ENCODE results near the gene SLC51A.

SLC51A gene

DNA sequence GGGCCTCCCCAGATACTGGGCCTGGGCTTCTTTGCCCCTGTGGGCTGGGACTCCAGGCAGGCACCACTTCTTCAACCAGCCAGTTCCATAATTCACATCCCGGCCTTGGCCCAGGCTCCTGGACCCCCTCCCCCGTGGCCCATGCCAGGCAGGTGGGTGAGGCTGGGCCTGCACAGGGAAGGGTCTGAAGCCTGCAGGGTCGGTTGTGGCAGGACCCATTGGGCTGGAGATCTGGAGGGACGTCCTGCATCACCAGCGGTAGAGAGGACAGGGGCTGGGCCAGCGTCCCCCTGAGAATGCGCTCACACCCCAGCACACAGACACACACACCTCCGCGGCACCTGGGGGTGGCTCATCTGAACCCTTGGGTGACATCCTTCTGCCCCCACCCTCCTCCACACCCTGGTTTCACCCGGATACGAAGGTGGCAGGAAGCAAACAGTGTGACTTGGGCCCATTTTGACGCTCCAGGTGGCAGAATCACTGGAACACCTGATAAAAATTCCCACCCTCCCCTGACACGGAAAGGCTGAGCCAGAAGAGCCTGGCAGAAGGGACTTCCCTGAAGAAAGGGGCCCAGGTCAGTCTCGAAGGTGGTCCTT is 20.6 kb upstream of the SLC51A start:
- TF ChIP-seq SPI1 (IDR thresholded peaks at IDR 0.05; ENCODE audit: borderline replicate concordance, low read depth) = no peak
- TF ChIP-seq, protein P1, sequence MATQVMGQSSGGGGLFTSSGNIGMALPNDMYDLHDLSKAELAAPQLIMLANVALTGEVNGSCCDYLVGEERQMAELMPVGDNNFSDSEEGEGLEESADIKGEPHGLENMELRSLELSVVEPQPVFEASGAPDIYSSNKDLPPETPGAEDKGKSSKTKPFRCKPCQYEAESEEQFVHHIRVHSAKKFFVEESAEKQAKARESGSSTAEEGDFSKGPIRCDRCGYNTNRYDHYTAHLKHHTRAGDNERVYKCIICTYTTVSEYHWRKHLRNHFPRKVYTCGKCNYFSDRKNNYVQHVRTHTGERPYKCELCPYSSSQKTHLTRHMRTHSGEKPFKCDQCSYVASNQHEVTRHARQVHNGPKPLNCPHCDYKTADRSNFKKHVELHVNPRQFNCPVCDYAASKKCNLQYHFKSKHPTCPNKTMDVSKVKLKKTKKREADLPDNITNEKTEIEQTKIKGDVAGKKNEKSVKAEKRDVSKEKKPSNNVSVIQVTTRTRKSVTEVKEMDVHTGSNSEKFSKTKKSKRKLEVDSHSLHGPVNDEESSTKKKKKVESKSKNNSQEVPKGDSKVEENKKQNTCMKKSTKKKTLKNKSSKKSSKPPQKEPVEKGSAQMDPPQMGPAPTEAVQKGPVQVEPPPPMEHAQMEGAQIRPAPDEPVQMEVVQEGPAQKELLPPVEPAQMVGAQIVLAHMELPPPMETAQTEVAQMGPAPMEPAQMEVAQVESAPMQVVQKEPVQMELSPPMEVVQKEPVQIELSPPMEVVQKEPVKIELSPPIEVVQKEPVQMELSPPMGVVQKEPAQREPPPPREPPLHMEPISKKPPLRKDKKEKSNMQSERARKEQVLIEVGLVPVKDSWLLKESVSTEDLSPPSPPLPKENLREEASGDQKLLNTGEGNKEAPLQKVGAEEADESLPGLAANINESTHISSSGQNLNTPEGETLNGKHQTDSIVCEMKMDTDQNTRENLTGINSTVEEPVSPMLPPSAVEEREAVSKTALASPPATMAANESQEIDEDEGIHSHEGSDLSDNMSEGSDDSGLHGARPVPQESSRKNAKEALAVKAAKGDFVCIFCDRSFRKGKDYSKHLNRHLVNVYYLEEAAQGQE (IDR thresholded peaks at IDR 0.05; ENCODE audit: insufficient replicate concordance, low read depth) = no peak
- TF ChIP-seq, protein P2, sequence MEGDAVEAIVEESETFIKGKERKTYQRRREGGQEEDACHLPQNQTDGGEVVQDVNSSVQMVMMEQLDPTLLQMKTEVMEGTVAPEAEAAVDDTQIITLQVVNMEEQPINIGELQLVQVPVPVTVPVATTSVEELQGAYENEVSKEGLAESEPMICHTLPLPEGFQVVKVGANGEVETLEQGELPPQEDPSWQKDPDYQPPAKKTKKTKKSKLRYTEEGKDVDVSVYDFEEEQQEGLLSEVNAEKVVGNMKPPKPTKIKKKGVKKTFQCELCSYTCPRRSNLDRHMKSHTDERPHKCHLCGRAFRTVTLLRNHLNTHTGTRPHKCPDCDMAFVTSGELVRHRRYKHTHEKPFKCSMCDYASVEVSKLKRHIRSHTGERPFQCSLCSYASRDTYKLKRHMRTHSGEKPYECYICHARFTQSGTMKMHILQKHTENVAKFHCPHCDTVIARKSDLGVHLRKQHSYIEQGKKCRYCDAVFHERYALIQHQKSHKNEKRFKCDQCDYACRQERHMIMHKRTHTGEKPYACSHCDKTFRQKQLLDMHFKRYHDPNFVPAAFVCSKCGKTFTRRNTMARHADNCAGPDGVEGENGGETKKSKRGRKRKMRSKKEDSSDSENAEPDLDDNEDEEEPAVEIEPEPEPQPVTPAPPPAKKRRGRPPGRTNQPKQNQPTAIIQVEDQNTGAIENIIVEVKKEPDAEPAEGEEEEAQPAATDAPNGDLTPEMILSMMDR (IDR thresholded peaks at IDR 0.05; ENCODE audit: insufficient read depth, low read length) = no peak
- no peak for TF ChIP-seq POLR2AphosphoS5 (IDR thresholded peaks at IDR 0.05; ENCODE audit: low read depth)
- TF ChIP-seq GABPA (IDR thresholded peaks at IDR 0.05; ENCODE audit: low read depth) = no peak

GRCh38 chr3:196197524-196197923 is 18.8 kb upstream of the SLC51A start:
- Histone ChIP-seq H3K27me3 (ENCODE audit: insufficient read depth, poor library complexity, severe bottlenecking) (no peaks in the 10 kb centered on the region), H3K27ac (replicated peaks) (no peak overlapping the region), H3K4me3 (replicated peaks; ENCODE audit: insufficient read depth, low read length) (no peak overlapping the region)
- TF ChIP-seq, protein P2 (IDR thresholded peaks at IDR 0.05; ENCODE audit: insufficient read depth, low read length) = no peak
- TF ChIP-seq POLR2AphosphoS5 (IDR thresholded peaks at IDR 0.05; ENCODE audit: low read depth) (no peak), GABPA (IDR thresholded peaks at IDR 0.05; ENCODE audit: low read depth) (no peak), SPI1 (IDR thresholded peaks at IDR 0.05; ENCODE audit: borderline replicate concordance, low read depth) (no peak)
- TF ChIP-seq, protein P1 (IDR thresholded peaks at IDR 0.05; ENCODE audit: insufficient replicate concordance, low read depth) = no peak
- no peak for DNase-seq (ENCODE audit: low read depth in 1 of 2, low spot score in 1 of 2)

More for the DNA sequence above, 20.6 kb upstream of the SLC51A start:
- DNase-seq (ENCODE audit: low read depth in 1 of 2, low spot score in 1 of 2) = no peak
- no peak overlapping the region for H3K4me3 ChIP-seq (replicated peaks; ENCODE audit: insufficient read depth, low read length)
- H3K27me3 ChIP-seq (ENCODE audit: insufficient read depth, poor library complexity, severe bottlenecking) = no peaks in the 10 kb centered on the region
- no peak overlapping the region for H3K27ac ChIP-seq (replicated peaks)

DNA sequence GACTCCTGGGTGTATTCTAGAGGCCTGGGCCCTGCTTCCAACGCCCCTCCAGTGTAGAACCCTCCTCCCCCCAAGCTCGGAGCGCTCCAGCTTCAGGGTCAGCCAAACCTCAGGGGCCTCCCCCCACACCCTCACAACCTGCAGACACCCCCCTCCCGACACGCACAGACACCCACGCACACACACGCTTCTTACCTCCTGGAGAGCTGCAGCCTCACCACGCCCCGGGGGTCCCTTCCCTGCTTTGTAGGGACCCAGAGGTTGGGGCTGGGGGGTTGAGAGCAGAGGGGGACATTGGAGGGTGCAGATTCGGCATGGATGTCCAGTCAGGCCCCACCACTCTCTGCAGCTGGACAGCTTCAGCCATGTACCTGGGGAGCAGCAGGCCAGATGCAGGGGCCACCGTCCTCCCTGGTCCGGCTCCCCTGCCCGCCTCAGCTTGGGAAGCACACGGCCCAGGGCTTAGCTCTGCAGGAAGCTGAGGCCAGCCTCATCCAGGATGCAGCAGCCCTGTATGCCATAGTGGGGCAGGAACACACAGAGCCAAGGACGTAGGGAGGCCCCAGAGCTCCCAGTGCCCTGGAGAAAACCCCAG is 18.2 kb upstream of the SLC51A start:
- no peak for DNase-seq (ENCODE audit: low read depth in 1 of 2, low spot score in 1 of 2)
- no peak overlapping the region for H3K27ac ChIP-seq (replicated peaks)
- no peaks in the 10 kb centered on the region for H3K27me3 ChIP-seq (ENCODE audit: insufficient read depth, poor library complexity, severe bottlenecking)
- no peak overlapping the region for H3K4me3 ChIP-seq (replicated peaks; ENCODE audit: insufficient read depth, low read length)
- no peak for TF ChIP-seq SPI1 (IDR thresholded peaks at IDR 0.05; ENCODE audit: borderline replicate concordance, low read depth)
- no peak for TF ChIP-seq POLR2AphosphoS5 (IDR thresholded peaks at IDR 0.05; ENCODE audit: low read depth)
- TF ChIP-seq, protein P2 (IDR thresholded peaks at IDR 0.05; ENCODE audit: insufficient read depth, low read length) = no peak
- TF ChIP-seq, protein P1 (IDR thresholded peaks at IDR 0.05; ENCODE audit: insufficient replicate concordance, low read depth) = no peak
- no peak for TF ChIP-seq GABPA (IDR thresholded peaks at IDR 0.05; ENCODE audit: low read depth)
